Fibroblast of villous mesenchyme (primary cell): Measurements from ENCODE around the gene RPF1. TPM values are rescaled to one million over a fixed set of nuclear protein-coding genes. Genes with fewer than 3 reads are reported as not detected.
A peak's percentile ranks its signal among the peaks of the same experiment; 100 is the strongest.
"Not testable (repeated sequence)": the region's sequence is repeated elsewhere in the genome, so short reads cannot be mapped to it uniquely, and the experiment has no call there.

Experiments used
- DNase-seq: peaks from one replicate; pipeline ENCODE4 v3.0.0-alpha.2; 2010; ENCODE audit warnings: low read depth
- H3K4me3 ChIP-seq: 2 replicates; pipeline ENCODE4 v1.5.1; 2011; ENCODE audit warnings: low read depth, mild to moderate bottlenecking, low read length
- total RNA-seq: library from RNA; depleted of rRNA; stranded (reverse); fragments of >200 nt; gene quantifications from 2 replicates; pipeline ENCODE4 v1.2.3, GENCODE V29; 2012
- TF ChIP-seq, protein P1 (sequence below): IDR thresholded peaks from 2 replicates; pipeline ENCODE4 v1.5.1; 2012; ENCODE audit warnings: low read depth, mild to moderate bottlenecking, low read length; ENCODE audit not compliant: insufficient read depth

The RPF1 gene
- total RNA-seq, 1 donor, result 38.4 TPM

DNA sequence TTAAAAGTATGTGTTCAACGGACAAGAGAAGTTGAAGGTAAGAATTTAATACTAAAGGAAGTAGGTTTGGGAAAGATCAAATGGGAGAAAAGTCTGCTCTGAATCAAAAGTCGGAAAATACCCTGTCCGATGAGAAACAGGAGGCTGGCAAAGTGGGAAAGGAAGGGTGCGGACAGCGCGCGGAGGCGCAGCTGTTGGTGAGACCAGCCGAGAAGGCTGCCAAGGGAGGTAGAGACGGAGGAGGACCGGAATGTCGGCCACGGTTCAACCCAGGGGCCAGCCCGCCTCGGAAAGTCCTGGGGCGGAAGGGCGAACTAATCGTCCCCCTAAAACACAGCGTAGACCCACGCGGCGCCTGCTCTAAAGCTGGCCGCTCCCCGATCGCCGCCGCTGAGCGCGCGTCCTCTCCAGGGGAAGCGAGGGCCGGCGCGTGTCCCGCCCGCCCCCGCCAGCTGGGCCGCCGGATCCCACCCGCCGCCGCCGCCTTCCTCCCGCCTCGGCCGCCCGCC, 26.5 kb downstream of the RPF1 start:
- peak; percentile 61 for DNase-seq
- peak overlapping the region; percentile 77 for H3K4me3 ChIP-seq
- TF ChIP-seq, protein P1, sequence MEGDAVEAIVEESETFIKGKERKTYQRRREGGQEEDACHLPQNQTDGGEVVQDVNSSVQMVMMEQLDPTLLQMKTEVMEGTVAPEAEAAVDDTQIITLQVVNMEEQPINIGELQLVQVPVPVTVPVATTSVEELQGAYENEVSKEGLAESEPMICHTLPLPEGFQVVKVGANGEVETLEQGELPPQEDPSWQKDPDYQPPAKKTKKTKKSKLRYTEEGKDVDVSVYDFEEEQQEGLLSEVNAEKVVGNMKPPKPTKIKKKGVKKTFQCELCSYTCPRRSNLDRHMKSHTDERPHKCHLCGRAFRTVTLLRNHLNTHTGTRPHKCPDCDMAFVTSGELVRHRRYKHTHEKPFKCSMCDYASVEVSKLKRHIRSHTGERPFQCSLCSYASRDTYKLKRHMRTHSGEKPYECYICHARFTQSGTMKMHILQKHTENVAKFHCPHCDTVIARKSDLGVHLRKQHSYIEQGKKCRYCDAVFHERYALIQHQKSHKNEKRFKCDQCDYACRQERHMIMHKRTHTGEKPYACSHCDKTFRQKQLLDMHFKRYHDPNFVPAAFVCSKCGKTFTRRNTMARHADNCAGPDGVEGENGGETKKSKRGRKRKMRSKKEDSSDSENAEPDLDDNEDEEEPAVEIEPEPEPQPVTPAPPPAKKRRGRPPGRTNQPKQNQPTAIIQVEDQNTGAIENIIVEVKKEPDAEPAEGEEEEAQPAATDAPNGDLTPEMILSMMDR, result no peak

DNA sequence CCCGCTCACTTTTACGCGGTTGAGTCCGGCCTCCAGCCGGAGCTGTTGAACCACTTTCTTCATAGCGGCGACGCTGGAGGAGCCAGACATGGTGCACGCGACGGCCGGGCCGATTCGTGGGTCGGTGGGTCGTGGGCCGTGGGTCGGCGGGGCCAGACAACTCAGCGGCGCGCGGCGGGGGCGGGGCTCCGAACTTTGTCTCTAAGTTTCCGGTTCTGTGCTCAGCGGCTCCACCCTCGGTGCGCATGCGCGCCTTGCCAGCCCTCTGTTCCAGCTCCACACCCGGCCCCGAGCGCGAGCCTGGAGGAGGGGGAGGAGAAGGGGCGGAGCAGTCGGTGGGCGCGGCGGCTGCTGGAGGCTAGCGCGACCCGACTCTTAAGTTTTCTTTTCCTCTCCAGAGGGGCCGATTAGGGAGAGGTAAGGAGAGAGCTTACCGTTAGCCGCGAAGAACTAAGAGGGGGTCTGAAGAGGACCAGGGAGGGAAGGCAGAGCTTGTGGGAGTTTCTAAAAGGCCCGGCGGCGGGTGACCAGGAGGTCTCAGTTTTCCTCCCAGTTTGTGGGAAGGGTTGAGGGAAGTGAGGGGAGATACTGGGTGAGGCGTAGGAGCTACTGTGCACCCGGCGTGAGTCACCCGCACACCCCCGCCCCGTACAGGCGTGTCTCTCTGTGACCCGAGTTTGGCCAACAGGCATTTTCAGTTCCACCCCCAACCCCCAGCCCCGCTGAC, 27.1 kb downstream of the RPF1 start, which contains the start of the genes GNG5 and SPATA1:
Gene GNG5 (minus strand): TSS at position 580 of the 727 bp plus-strand sequence. CDS start 490 bp downstream, at position 90.
Gene SPATA1 (plus strand): TSS at position 385 of the 727 bp plus-strand sequence. CDS start 9,974 bp downstream, outside the sequence.
- TF ChIP-seq, protein P1, result no peak
- DNase-seq, result peak; percentile 97
- peak within 1 kb of the TSS; percentile 77 for H3K4me3 ChIP-seq

DNA sequence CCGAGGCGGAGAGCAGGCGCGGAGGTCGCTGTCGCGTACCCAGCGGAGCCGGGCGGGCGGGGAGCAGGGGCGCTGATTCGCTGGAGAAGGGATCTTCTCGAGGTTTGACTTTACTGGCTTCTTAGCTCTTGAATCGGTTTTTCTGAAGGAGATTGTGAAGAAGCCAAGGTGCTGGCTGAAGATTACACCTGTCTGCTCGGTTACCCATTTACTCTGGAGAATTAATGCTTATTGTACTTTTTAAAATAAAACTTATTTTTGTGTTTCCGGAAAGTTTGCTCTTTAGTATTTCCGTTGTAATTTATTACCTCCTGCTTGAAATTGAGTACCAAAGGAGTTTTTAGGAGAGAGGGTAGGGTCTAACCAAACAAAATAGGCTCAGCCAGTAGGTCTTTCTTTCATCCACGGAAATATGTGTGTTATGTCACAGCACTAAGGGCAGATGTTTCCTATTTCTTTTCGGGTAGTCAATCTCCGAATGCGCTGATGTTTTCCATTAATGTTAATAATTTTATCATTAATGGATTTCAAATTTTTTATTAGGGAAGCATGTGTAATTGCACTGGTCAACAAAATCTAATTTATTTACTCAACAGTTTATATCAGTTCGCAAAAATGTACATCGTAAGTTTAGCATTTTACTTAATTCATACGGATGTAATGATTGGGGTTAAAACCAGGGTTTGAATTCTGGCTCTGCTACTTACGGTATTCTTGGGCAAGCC, 27.8 kb downstream of the RPF1 start:
- no peak for DNase-seq
- H3K4me3 ChIP-seq, result peak overlapping the region; percentile 77
- TF ChIP-seq, protein P1, result no peak

DNA sequence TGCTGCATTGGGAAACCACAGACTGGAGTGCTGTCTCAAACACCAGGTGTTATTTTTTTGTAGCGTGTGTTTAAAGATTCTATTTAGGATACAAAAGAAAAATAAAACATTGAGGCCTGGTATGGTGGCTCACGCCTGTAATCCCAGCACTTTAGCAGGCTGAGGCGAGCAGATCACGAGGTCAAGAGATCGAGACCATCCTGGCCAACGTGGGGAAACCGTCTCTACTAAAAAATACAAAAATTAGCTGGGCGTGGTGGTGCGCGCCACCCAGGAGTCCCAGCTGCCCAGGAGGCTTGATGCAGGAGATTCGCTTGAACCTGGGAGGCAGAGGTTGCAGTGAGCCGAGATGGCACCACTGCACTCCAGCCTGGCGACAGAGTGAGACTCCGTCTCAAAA, 28.8 kb downstream of the RPF1 start:
- DNase-seq, result peak; percentile 17
- H3K4me3 ChIP-seq, result not testable (repeated sequence)

DNA sequence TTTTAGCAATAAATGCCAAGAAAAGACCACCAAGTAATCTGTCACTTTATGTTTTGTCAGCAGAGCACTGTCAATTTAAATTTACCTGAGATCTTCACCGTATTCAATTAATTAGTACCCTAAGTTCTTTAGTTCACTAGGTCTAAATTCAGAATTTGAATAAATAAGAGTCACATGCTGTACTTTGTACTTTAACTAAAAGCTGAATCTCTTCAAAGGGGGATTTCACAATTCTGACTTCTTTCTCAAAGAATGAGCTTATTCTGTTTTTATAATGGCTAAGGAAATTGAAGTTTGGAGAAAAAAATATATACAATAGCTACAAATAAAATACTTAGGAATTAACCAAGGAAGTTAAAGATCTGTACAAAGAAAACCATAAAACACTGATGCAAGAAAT, 29.4 kb downstream of the RPF1 start:
- TF ChIP-seq, protein P1, result no peak
- no peak overlapping the region for H3K4me3 ChIP-seq
- DNase-seq, result no peak

DNA sequence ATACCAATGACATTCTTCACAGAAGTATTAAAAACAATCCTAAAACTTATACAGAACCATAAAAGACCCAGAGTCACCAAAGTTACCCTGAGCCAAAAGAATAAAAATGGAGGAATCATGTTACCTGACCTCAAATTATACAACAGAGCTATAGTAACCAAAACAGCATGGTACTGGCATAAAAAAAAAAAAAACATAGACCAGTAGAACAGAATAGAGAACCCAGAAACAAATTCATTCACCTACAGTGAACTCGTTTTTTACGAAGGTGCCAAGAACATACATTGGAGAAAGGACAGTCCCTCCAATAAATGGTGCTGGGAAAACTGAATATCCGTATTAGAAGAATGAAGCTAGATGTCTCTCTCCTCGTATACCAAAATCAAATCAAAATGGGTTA, 30.0 kb downstream of the RPF1 start:
- TF ChIP-seq, protein P1, result no peak
- DNase-seq, result no peak
- H3K4me3 ChIP-seq, result no peak overlapping the region

DNA sequence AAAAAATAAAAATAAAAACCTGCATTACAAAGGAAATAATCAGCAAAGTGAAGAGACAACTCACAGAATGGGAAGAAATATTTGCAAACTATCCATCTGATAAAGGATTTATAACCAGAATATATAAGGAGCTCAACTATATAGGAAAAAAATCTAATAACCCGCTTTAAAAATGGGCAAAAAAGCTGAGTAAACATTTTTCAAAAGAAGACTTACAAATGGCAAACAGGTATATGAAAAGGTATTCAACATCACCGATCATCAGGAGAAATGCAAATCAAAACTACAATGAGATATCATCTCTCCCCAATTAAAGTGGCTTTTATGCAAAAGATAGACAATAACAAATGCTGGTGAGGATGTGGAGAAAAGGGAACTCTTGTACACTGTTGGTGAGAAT, 31.1 kb downstream of the RPF1 start:
- H3K4me3 ChIP-seq, result no peak overlapping the region
- DNase-seq, result no peak
- TF ChIP-seq, protein P1, result no peak
